Measurements from ENCODE around the gene RHBDL1. TPM values are rescaled to one million over a fixed set of nuclear protein-coding genes. Genes with fewer than 3 reads are reported as not detected.

Gene RHBDL1
- total RNA-seq, 1 experiment from 2014 or later, result 1.7 TPM

GRCh38 chr16:723695-724094, 48.2 kb downstream of the RHBDL1 start:
- Histone ChIP-seq H3K4me1 (ENCODE audit: insufficient read depth, low read length) (peaks cover 24% of the 10 kb centered on the region; the same call in 1 of the 2 replicates), H3K36me3 (ENCODE audit: low read depth, low read length) (no peaks in the 10 kb centered on the region), H3K4me2 (ENCODE audit: low read length) (no peak overlapping the region), H3K9me3 (ENCODE audit: low read length) (no peaks in the 10 kb centered on the region), H2AFZ (ENCODE audit: low read length) (no peak overlapping the region), H3K27ac (ENCODE audit: low read length) (no peak overlapping the region), H3K9me2 (replicated peaks; ENCODE audit: low read length) (no peaks in the 10 kb centered on the region), H3K79me2 (ENCODE audit: low read length) (no peaks in the 10 kb centered on the region), H3F3A (ENCODE audit: low read length, unreplicated experiment) (peaks cover 3% of the 10 kb centered on the region), H3K27me3 (ENCODE audit: low read length) (no peaks in the 10 kb centered on the region), H3K9ac (ENCODE audit: low read length) (no peak overlapping the region), H4K20me1 (ENCODE audit: low read length) (no peaks in the 10 kb centered on the region), H3K4me3 (ENCODE audit: low read length) (no peak overlapping the region)
- POLR2A ChIA-PET (ENCODE audit: unreplicated experiment), result no interaction called here
- DNase-seq (no peak), ATAC-seq (no peak)
- intact Hi-C loops (cut with micrococcal nuclease), result no loop called here
- CTCF ChIA-PET, result no interaction called here
- TF ChIP-seq EZH2phosphoT487 (IDR thresholded peaks at IDR 0.05; ENCODE audit: borderline replicate concordance, low read length), result no peak
- no TSS peak for BruUV-seq (replicated peaks)

- no peak overlapping the region for H3K9ac ChIP-seq (ENCODE audit: low read length)
- no peak overlapping the region for H2AFZ ChIP-seq (ENCODE audit: low read length)
- no peak overlapping the region for H3K4me3 ChIP-seq (ENCODE audit: low read length)
- intact Hi-C loops (cut with micrococcal nuclease), result no loop called here
- H3K27ac ChIP-seq (ENCODE audit: low read length), result no peak overlapping the region
- no peaks in the 10 kb centered on the region for H3K9me3 ChIP-seq (ENCODE audit: low read length)
- H3K27me3 ChIP-seq (ENCODE audit: low read length), result no peaks in the 10 kb centered on the region
- 0 out of 2 replicates have a peak, but pooled peaks cover 6% of the 10 kb centered on the region for H3K79me2 ChIP-seq (ENCODE audit: low read length)
- no TSS peak for BruUV-seq (replicated peaks)
- no peaks in the 10 kb centered on the region for H3K36me3 ChIP-seq (ENCODE audit: low read depth, low read length)
- ChIA-PET CTCF (no interaction called here), POLR2A (ENCODE audit: unreplicated experiment) (no interaction called here)
- DNase-seq (no peak), ATAC-seq (no peak)
- H3F3A ChIP-seq (ENCODE audit: low read length, unreplicated experiment), result peaks cover 3% of the 10 kb centered on the region
- no peaks in the 10 kb centered on the region for H3K9me2 ChIP-seq (replicated peaks; ENCODE audit: low read length)
- peaks cover 23% of the 10 kb centered on the region; the same call in 1 of the 2 replicates for H3K4me1 ChIP-seq (ENCODE audit: insufficient read depth, low read length)
- H4K20me1 ChIP-seq (ENCODE audit: low read length), result no peaks in the 10 kb centered on the region
- no peak for TF ChIP-seq EZH2 (IDR thresholded peaks at IDR 0.05; ENCODE audit: low read length, unreplicated experiment)
- TF ChIP-seq EZH2phosphoT487 (IDR thresholded peaks at IDR 0.05; ENCODE audit: borderline replicate concordance, low read length), result no peak
- no peak for TF ChIP-seq CTCF (conservative IDR thresholded peaks at IDR 0.05; ENCODE audit: low read depth, low read length)
- no peak overlapping the region for H3K4me2 ChIP-seq (ENCODE audit: low read length)
These were observed 48.9 kb downstream of the RHBDL1 start for GRCh38 chr16:724188-725040.

GRCh38 chr16:725041-725376, 49.5 kb downstream of the RHBDL1 start:
- no peaks in the 10 kb centered on the region for H3K36me3 ChIP-seq (ENCODE audit: low read depth, low read length)
- H3K27ac ChIP-seq (ENCODE audit: low read length), result no peak overlapping the region
- H3F3A ChIP-seq (ENCODE audit: low read length, unreplicated experiment), result peaks cover 3% of the 10 kb centered on the region
- no peak overlapping the region for H2AFZ ChIP-seq (ENCODE audit: low read length)
- H3K9me2 ChIP-seq (replicated peaks; ENCODE audit: low read length), result no peaks in the 10 kb centered on the region
- H3K4me1 ChIP-seq (ENCODE audit: insufficient read depth, low read length), result peaks cover 20% of the 10 kb centered on the region; the same call in 1 of the 2 replicates
- BruUV-seq (replicated peaks), result no TSS peak
- H4K20me1 ChIP-seq (ENCODE audit: low read length), result no peaks in the 10 kb centered on the region
- H3K79me2 ChIP-seq (ENCODE audit: low read length), result 0 out of 2 replicates have a peak, but pooled peaks cover 9% of the 10 kb centered on the region
- no peak overlapping the region for H3K9ac ChIP-seq (ENCODE audit: low read length)
- intact Hi-C loops (cut with micrococcal nuclease), result no loop called here
- no peak for TF ChIP-seq CTCF (conservative IDR thresholded peaks at IDR 0.05; ENCODE audit: low read depth, low read length)
- CTCF ChIA-PET, result no interaction called here
- no peak overlapping the region for H3K4me2 ChIP-seq (ENCODE audit: low read length)
- no peak overlapping the region for H3K4me3 ChIP-seq (ENCODE audit: low read length)
- H3K9me3 ChIP-seq (ENCODE audit: low read length), result no peaks in the 10 kb centered on the region
- H3K27me3 ChIP-seq (ENCODE audit: low read length), result no peaks in the 10 kb centered on the region
- no peak for ATAC-seq
- POLR2A ChIA-PET (ENCODE audit: unreplicated experiment), result no interaction called here
- no peak for DNase-seq

Data from PC-3 (cell line).